Loucy (cell line): ENCODE data around the gene SP140L.
"Not testable (repeated sequence)": the region's sequence is repeated elsewhere in the genome, so short reads cannot be mapped to it uniquely, and the experiment has no call there.

Experiments
- H2AFZ ChIP-seq: fragments of 200-600 bp; sonication (generic); 2 replicates; pipeline ENCODE4 v1.6.0; 2016; ENCODE audit warnings: antibody characterized with exemption, mild to moderate bottlenecking, low read length, moderate library complexity
- H3F3A ChIP-seq: fragments of 200-600 bp; 2 replicates; pipeline ENCODE4 v1.6.0; 2016; ENCODE audit warnings: antibody characterized with exemption, low read depth, mild to moderate bottlenecking
- H3K27me3 ChIP-seq: fragments of 200-600 bp; sonication (generic); 2 replicates; pipeline ENCODE4 v1.6.1; 2014; ENCODE audit warnings: low read length, mild to moderate bottlenecking; ENCODE audit not compliant: insufficient read depth, poor library complexity, severe bottlenecking
- H3K36me3 ChIP-seq: fragments of 200-600 bp; sonication (generic); 2 replicates; pipeline ENCODE4 v1.6.1; 2016; ENCODE audit warnings: low read length; ENCODE audit not compliant: insufficient read depth
- H3K4me1 ChIP-seq: fragments of 200-600 bp; sonication (generic); 2 replicates; pipeline ENCODE4 v1.5.1; 2014; ENCODE audit warnings: low read length, mild to moderate bottlenecking; ENCODE audit not compliant: insufficient read depth, poor library complexity, severe bottlenecking
- H3K4me2 ChIP-seq: fragments of 200-600 bp; sonication (generic); 2 replicates; pipeline ENCODE4 v1.6.0; 2014; ENCODE audit warnings: antibody characterized with exemption, low read length, low read depth, mild to moderate bottlenecking; ENCODE audit not compliant: poor library complexity, severe bottlenecking
- H3K4me3 ChIP-seq: fragments of 200-600 bp; sonication (generic); 2 replicates; pipeline ENCODE4 v1.5.1; 2014; ENCODE audit warnings: low read length, mild to moderate bottlenecking, mixed read lengths; ENCODE audit not compliant: poor library complexity, severe bottlenecking
- H3K79me2 ChIP-seq: fragments of 200-600 bp; sonication (generic); 2 replicates; pipeline ENCODE4 v1.6.1; 2014; ENCODE audit warnings: low read length; ENCODE audit not compliant: insufficient read depth
- H3K9ac ChIP-seq: fragments of 200-600 bp; sonication (generic); 2 replicates; pipeline ENCODE4 v1.6.0; 2014; ENCODE audit warnings: mild to moderate bottlenecking, low read depth, low read length, moderate library complexity; ENCODE audit not compliant: poor library complexity, severe bottlenecking
- H3K9me2 ChIP-seq: fragments of 200-600 bp; sonication (generic); replicated peaks from 2 replicates; pipeline ENCODE4 v1.6.1; 2016; ENCODE audit warnings: low read depth, low read length, mixed read lengths
- H3K9me3 ChIP-seq: fragments of 200-600 bp; sonication (generic); 2 replicates; pipeline ENCODE4 v1.6.1; 2014; ENCODE audit warnings: mild to moderate bottlenecking, antibody characterized with exemption, low read length, low read depth; ENCODE audit not compliant: insufficient read depth
- H4K20me1 ChIP-seq: fragments of 200-600 bp; sonication (generic); 2 replicates; pipeline ENCODE4 v1.6.0; 2014; ENCODE audit warnings: antibody characterized with exemption, low read length, mild to moderate bottlenecking; ENCODE audit not compliant: insufficient read depth, poor library complexity, severe bottlenecking
- EZH2phosphoT487 ChIP-seq: fragments of 200-600 bp; IDR thresholded peaks from 2 replicates; pipeline ENCODE4 v1.6.1; 2018; ENCODE audit warnings: antibody characterized with exemption, mild to moderate bottlenecking, moderate library complexity, borderline replicate concordance
- TF ChIP-seq, protein P1 (sequence below): fragments of 200-600 bp; sonication (generic); conservative IDR thresholded peaks from 2 replicates; pipeline ENCODE4 v1.5.1; 2014; ENCODE audit warnings: mild to moderate bottlenecking, antibody characterized with exemption, low read length

SP140L gene

GRCh38 chr2:230383453-230383852 is 56.5 kb downstream of the SP140L start:
- no peak overlapping the region for H2AFZ ChIP-seq
- H3K79me2 ChIP-seq, result no peaks in the 10 kb centered on the region
- no peaks in the 10 kb centered on the region for H3F3A ChIP-seq
- TF ChIP-seq EZH2phosphoT487, result no peak
- TF ChIP-seq, protein P1, sequence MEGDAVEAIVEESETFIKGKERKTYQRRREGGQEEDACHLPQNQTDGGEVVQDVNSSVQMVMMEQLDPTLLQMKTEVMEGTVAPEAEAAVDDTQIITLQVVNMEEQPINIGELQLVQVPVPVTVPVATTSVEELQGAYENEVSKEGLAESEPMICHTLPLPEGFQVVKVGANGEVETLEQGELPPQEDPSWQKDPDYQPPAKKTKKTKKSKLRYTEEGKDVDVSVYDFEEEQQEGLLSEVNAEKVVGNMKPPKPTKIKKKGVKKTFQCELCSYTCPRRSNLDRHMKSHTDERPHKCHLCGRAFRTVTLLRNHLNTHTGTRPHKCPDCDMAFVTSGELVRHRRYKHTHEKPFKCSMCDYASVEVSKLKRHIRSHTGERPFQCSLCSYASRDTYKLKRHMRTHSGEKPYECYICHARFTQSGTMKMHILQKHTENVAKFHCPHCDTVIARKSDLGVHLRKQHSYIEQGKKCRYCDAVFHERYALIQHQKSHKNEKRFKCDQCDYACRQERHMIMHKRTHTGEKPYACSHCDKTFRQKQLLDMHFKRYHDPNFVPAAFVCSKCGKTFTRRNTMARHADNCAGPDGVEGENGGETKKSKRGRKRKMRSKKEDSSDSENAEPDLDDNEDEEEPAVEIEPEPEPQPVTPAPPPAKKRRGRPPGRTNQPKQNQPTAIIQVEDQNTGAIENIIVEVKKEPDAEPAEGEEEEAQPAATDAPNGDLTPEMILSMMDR, result no peak
- H3K9me3 ChIP-seq, result no peaks in the 10 kb centered on the region
- no peaks in the 10 kb centered on the region for H3K9me2 ChIP-seq
- no peaks in the 10 kb centered on the region for H4K20me1 ChIP-seq
- no peak overlapping the region for H3K9ac ChIP-seq
- H3K36me3 ChIP-seq, result peaks cover 13% of the 10 kb centered on the region; the same call in 1 of the 2 replicates
- no peak overlapping the region for H3K4me2 ChIP-seq
- H3K27me3 ChIP-seq, result no peaks in the 10 kb centered on the region
- no peaks in the 10 kb centered on the region for H3K4me1 ChIP-seq
- H3K4me3 ChIP-seq, result no peak overlapping the region

DNA sequence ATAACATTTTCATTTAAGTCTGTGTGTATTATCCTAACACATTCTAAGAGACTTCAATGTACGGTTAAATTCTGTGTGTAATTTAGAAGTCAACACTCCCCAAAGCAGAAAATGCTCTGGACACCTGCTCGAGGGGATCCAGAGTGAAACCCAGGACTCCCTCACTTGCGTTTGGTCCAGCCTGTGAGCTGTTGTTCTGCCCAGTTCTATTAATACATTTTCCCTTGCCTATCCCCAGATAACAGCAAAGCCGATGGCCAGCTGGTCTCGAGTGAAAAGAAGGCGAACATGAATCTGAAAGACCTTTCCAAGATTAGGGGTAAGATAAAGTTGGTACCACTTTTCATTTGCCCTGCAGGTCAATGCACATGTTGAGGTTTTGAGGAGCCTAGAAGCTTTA is 58.0 kb downstream of the SP140L start:
- Histone ChIP-seq H3K9me3 (no peaks in the 10 kb centered on the region), H3K9ac (no peak overlapping the region), H3K4me3 (no peak overlapping the region), H3F3A (no peaks in the 10 kb centered on the region), H3K4me1 (no peaks in the 10 kb centered on the region), H3K27me3 (no peaks in the 10 kb centered on the region), H3K9me2 (no peaks in the 10 kb centered on the region), H3K36me3 (peaks cover 27% of the 10 kb centered on the region; the same call in 1 of the 2 replicates), H3K79me2 (no peaks in the 10 kb centered on the region), H4K20me1 (no peaks in the 10 kb centered on the region), H3K4me2 (no peak overlapping the region), H2AFZ (no peak overlapping the region)
- no peak for TF ChIP-seq EZH2phosphoT487
- TF ChIP-seq, protein P1, result no peak

DNA sequence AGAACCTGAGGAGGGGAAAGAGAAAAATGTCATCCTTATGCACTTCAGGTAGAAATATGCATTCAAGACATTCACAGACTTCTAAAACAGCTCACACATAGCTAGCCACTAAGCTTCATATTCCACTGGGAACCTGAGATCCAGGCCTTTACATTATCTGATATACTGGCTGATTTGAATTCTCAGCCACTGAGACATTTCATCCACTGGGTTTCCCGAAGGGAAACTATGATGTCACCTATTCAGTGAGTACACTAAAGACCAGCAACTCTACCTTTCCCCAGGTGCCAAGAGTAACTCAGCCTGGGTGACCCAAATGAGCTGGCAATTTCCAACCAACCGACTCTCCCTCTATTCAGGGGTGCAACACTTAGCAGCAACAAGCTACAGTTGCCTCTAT is 67.3 kb downstream of the SP140L start:
- Histone ChIP-seq H3K4me3 (no peak overlapping the region), H2AFZ (no peak overlapping the region), H3K9me3 (peaks cover 5% of the 10 kb centered on the region; the same call in 1 of the 2 replicates), H3K9ac (no peak overlapping the region), H3K4me1 (no peaks in the 10 kb centered on the region), H4K20me1 (no peaks in the 10 kb centered on the region), H3K79me2 (no peaks in the 10 kb centered on the region), H3K9me2 (no peaks in the 10 kb centered on the region), H3K4me2 (no peak overlapping the region), H3F3A (no peaks in the 10 kb centered on the region), H3K27me3 (no peaks in the 10 kb centered on the region), H3K36me3 (peaks cover 48% of the 10 kb centered on the region; the same call in 1 of the 2 replicates)
- TF ChIP-seq, protein P1, result no peak
- no peak for TF ChIP-seq EZH2phosphoT487

GRCh38 chr2:230398698-230399097 is 71.7 kb downstream of the SP140L start:
- H4K20me1 ChIP-seq, H2AFZ ChIP-seq, H3K9me3 ChIP-seq, H3K4me1 ChIP-seq, H3K79me2 ChIP-seq, H3K9me2 ChIP-seq, H3K4me3 ChIP-seq, H3K9ac ChIP-seq, H3K27me3 ChIP-seq, H3F3A ChIP-seq, H3K4me2 ChIP-seq: not testable (repeated sequence)
- H3K36me3 ChIP-seq, result peaks cover 18% of the 10 kb centered on the region; the same call in 1 of the 2 replicates
